ENCODE results near the gene TPM3. TPM values are rescaled to one million over a fixed set of nuclear protein-coding genes. Genes with fewer than 3 reads are reported as not detected.

TPM3 gene
- total and polyA plus RNA-seq, 10 of the 15 experiments (the other 5 are each of a cell fraction or from before 2014, with no cell fraction given): 270 to 759 (median 505) TPM

- peaks cover 21% of the 10 kb centered on the region for H3K4me1 ChIP-seq (ENCODE audit: control insufficient read depth, insufficient read depth, low read length)
- no peak for FAIRE-seq
- H3K27ac ChIP-seq (ENCODE audit: control insufficient read depth, insufficient read depth): peak overlapping the region; percentile 94
- no peak for DNase-seq (ENCODE audit: low read depth, low spot score)
- H3K9me3 ChIP-seq (replicated peaks; ENCODE audit: control insufficient read depth, insufficient read depth, low read length): no peaks in the 10 kb centered on the region
- intact Hi-C loops (cut with micrococcal nuclease; ENCODE audit: unreplicated experiment) (loop anchor here (2.0 kb wide), 1 partner anchor 39 kb away; no protein-coding TSS in a partner anchor), in situ Hi-C loops (cut with MboI) (no loop called here)
- H3K4me2 ChIP-seq (ENCODE audit: control insufficient read depth, insufficient read depth): peak overlapping the region; percentile 93
- peaks cover 0 to 19% of the 10 kb centered on the region in 2 experiments; a peak in 2 of 4 replicates for H3K36me3 ChIP-seq (ENCODE audit: control insufficient read depth in 2 of 2, insufficient read depth in 2 of 2, low read length in 1 of 2)
- WGBS (ENCODE audit: insufficient coverage, insufficient replicate concordance, low lambda C conversion rate, missing lambda C conversion rate): 2% methylated on average over 19 of the region's 28 CpGs
- H3K4me3 ChIP-seq: peak overlapping the region; percentile 99
- H3K9ac ChIP-seq (ENCODE audit: control insufficient read depth, insufficient read depth, low read length): peak overlapping the region; percentile 95
- ChIA-PET POLR2A (interaction anchor here (0.5 to 2.8 kb wide), 6 partner anchors 26 to 231 kb away, joined by 3 to 13 read pairs (median 5); partner anchors contain the start of genes HAX1 and RPS27), SMC1A (ENCODE audit: uncharacterized antibody, unreplicated experiment) (interaction anchor here (0.6 to 2.2 kb wide), 3 partner anchors 26 to 246 kb away, joined by 3 to 8 read pairs (median 4); partner anchors contain the start of gene HAX1), CTCF (interaction anchor here (0.6 to 4.6 kb wide), 4 partner anchors 23 to 777 kb away, joined by 3 to 29 read pairs (median 4); no protein-coding TSS in a partner anchor), RAD21 (ENCODE audit: unreplicated experiment) (interaction anchor here (1.1 to 2.2 kb wide), 2 partner anchors 43 to 51 kb away, joined by 3 to 12 read pairs; partner anchors contain the start of gene HAX1)
- no TSS peak for BruUV-seq (replicated peaks)
- H2AFZ ChIP-seq (ENCODE audit: control insufficient read depth, low read depth, low read length): peak overlapping the region; percentile 19; the same call in 1 of the 2 replicates
- ATAC-seq: peak; percentile 54
- no peaks in the 10 kb centered on the region; the same call in 1 of the 2 replicates for H4K20me1 ChIP-seq (ENCODE audit: control insufficient read depth, insufficient read depth)
- no peaks in the 10 kb centered on the region for H3K27me3 ChIP-seq (replicated peaks in 1 of 2; ENCODE audit: control insufficient read depth in 2 of 2, insufficient read depth in 2 of 2, low read length in 1 of 2)
- peaks cover 95% of the 10 kb centered on the region for H3K79me2 ChIP-seq (ENCODE audit: control insufficient read depth, insufficient read depth, low read length)
- TF ChIP-seq CREB1 (IDR thresholded peaks at IDR 0.05; ENCODE audit: low read depth) (peak; percentile 45; the same call in 1 of the 2 replicates), MXI1 (IDR thresholded peaks at IDR 0.05; ENCODE audit: low read depth, low read length) (peak; percentile 25; the same call in 1 of the 2 replicates), ZBTB11 (CRISPR knock-in tag; IDR thresholded peaks at IDR 0.05) (no peak), RELA (IDR thresholded peaks at IDR 0.05; ENCODE audit: borderline replicate concordance, partially characterized antibody) (no peak), NKRF (conservative IDR thresholded peaks at IDR 0.05) (0 out of 2 replicates have a peak, but pooled peaks have one; percentile 31), POLR2A (IDR thresholded peaks at IDR 0.05; ENCODE audit: low read depth, low read length) (peak; percentile 89), SMC3 (IDR thresholded peaks at IDR 0.05; ENCODE audit: borderline replicate concordance, low read length) (0 out of 2 replicates have a peak, but pooled peaks have one; percentile 2), SRF (IDR thresholded peaks at IDR 0.05; ENCODE audit: low read depth in 2 of 2, low read length in 2 of 2) (no peak), E4F1 (IDR thresholded peaks at IDR 0.05; ENCODE audit: borderline replicate concordance, partially characterized antibody) (no peak), RCOR1 (conservative IDR thresholded peaks at IDR 0.05; ENCODE audit: low read depth, low read length) (no peak), MLLT1 (IDR thresholded peaks at IDR 0.05) (0 out of 2 replicates have a peak, but pooled peaks have one; percentile 15), MEF2B (IDR thresholded peaks at IDR 0.05; ENCODE audit: partially characterized antibody, poor library complexity, severe bottlenecking) (peak; percentile 33)
Observed at GRCh38 chr1:154221278-154222001, 29.5 kb upstream of the TPM3 start.

All from GM12878 (cell line).